Measurements from ENCODE around the gene PXMP4.

- TF ChIP-seq POLR2AphosphoS5 (IDR thresholded peaks at IDR 0.05; ENCODE audit: low read depth, low read length) (no peak), REST (IDR thresholded peaks at IDR 0.05; ENCODE audit: insufficient read depth in 1 of 2, low read depth in 2 of 2, low read length in 2 of 2) (no peak)
These were observed 55.9 kb downstream of the PXMP4 start for GRCh38 chr20:33664085-33664761.

Measured in PFSK-1 (cell line).